Osteoblast (primary cell): ENCODE measurements around the gene ZNF598. TPM values are rescaled to one million over a fixed set of nuclear protein-coding genes. Genes with fewer than 3 reads are reported as not detected.
A peak's percentile ranks its signal among the peaks of the same experiment; 100 is the strongest.
"Not testable (repeated sequence)": the region's sequence is repeated elsewhere in the genome, so short reads cannot be mapped to it uniquely, and the experiment has no call there.

Source experiments
- DNase-seq: peaks from one replicate; pipeline ENCODE4 v3.0.0; 2011; ENCODE audit warnings: low spot score, mixed read lengths; ENCODE audit not compliant: insufficient read length; ENCODE audit errors: missing footprints
- H2AFZ ChIP-seq: 2 replicates; pipeline ENCODE4 v1.6.0; 2011; ENCODE audit warnings: mild to moderate bottlenecking, low read length
- H3K27ac ChIP-seq: 2 replicates; pipeline ENCODE4 v1.5.1; 2011; ENCODE audit warnings: mild to moderate bottlenecking, low read depth, low read length, moderate library complexity
- H3K27me3 ChIP-seq: 2 replicates; pipeline ENCODE4 v1.6.0; 2012; ENCODE audit warnings: mild to moderate bottlenecking, control low read depth, inconsistent platforms, low read length, moderate library complexity; ENCODE audit not compliant: insufficient read depth
- H3K36me3 ChIP-seq: 2 replicates; pipeline ENCODE4 v1.5.1; 2011; ENCODE audit warnings: mild to moderate bottlenecking, low read length, control low read depth, moderate library complexity; ENCODE audit not compliant: insufficient read depth
- H3K4me1 ChIP-seq: 2 replicates; pipeline ENCODE4 v1.5.1; 2011; ENCODE audit warnings: mild to moderate bottlenecking, low read length, control low read depth, moderate library complexity; ENCODE audit not compliant: insufficient read depth
- H3K4me2 ChIP-seq: 2 replicates; pipeline ENCODE4 v1.6.0; 2011; ENCODE audit warnings: mild to moderate bottlenecking, low read length; ENCODE audit not compliant: insufficient read depth
- H3K4me3 ChIP-seq: fragments of 200-600 bp; sonication (generic); 3 replicates; pipeline ENCODE4 v1.5.1; 2012; ENCODE audit warnings: mild to moderate bottlenecking, low read length, inconsistent platforms; ENCODE audit not compliant: insufficient read depth
- H3K79me2 ChIP-seq: 2 replicates; pipeline ENCODE4 v1.6.0; 2012; ENCODE audit warnings: mild to moderate bottlenecking, low read length, control low read depth, inconsistent platforms; ENCODE audit not compliant: insufficient read depth
- H3K9me3 ChIP-seq: 2 replicates; pipeline ENCODE4 v1.5.1; 2011; ENCODE audit warnings: low read depth, low read length, control low read depth
- H4K20me1 ChIP-seq: 2 replicates; pipeline ENCODE4 v1.6.0; 2012; ENCODE audit warnings: mild to moderate bottlenecking, low read length, control low read depth; ENCODE audit not compliant: insufficient read depth
- total RNA-seq: library from RNA; depleted of rRNA; stranded (reverse); fragments of >200 nt; gene quantifications from 2 replicates; pipeline ENCODE4 v1.2.3, GENCODE V29; 2012
- TF ChIP-seq, protein P1 (sequence below): IDR thresholded peaks from 2 replicates; pipeline ENCODE4 v1.5.1; 2011; ENCODE audit warnings: mild to moderate bottlenecking, low read depth, low read length, moderate library complexity; ENCODE audit errors: extremely low read depth

ZNF598 gene
- total RNA-seq, 1 donor = 21.0 TPM

DNA sequence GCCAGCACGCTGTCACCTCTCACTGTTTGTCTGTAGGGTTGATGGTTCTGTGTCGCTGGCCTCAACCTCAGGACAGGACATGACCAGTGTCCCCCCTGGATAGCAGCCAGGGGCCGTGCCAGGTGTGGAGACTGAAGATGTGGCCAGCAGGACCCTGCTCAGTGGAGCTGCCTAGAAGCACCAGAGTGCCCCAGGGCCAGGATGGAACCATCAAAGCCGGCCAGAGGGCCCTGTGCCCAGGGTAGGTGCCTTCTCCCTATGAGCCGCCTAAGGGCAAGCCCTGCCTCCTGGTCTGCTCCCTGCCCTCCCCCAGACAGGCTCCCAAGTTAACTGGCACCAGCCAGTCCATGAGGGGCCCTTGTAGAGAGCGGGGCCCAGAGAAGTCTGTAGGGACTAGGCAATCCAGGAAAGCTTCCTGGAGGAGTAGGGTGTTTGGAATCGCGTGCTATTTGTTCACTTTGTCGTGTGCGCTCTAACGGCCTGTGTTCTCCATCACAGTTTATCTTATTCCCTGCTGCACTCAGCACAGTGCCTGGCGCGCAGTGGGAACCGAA, 50.8 kb downstream of the ZNF598 start:
- Histone ChIP-seq H3K36me3 (peaks cover 25% of the 10 kb centered on the region), H3K9me3 (no peaks in the 10 kb centered on the region), H3K79me2 (peaks cover 35% of the 10 kb centered on the region), H3K4me1 (peaks cover 18% of the 10 kb centered on the region), H4K20me1 (peaks cover 34% of the 10 kb centered on the region), H3K27ac (no peak overlapping the region), H2AFZ (peak overlapping the region; percentile 88), H3K4me2 (peak overlapping the region; percentile 80), H3K27me3 (no peaks in the 10 kb centered on the region), H3K4me3 (peak overlapping the region; percentile 93)
- peak; percentile 60 for DNase-seq
- TF ChIP-seq, protein P1, sequence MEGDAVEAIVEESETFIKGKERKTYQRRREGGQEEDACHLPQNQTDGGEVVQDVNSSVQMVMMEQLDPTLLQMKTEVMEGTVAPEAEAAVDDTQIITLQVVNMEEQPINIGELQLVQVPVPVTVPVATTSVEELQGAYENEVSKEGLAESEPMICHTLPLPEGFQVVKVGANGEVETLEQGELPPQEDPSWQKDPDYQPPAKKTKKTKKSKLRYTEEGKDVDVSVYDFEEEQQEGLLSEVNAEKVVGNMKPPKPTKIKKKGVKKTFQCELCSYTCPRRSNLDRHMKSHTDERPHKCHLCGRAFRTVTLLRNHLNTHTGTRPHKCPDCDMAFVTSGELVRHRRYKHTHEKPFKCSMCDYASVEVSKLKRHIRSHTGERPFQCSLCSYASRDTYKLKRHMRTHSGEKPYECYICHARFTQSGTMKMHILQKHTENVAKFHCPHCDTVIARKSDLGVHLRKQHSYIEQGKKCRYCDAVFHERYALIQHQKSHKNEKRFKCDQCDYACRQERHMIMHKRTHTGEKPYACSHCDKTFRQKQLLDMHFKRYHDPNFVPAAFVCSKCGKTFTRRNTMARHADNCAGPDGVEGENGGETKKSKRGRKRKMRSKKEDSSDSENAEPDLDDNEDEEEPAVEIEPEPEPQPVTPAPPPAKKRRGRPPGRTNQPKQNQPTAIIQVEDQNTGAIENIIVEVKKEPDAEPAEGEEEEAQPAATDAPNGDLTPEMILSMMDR = no peak

DNA sequence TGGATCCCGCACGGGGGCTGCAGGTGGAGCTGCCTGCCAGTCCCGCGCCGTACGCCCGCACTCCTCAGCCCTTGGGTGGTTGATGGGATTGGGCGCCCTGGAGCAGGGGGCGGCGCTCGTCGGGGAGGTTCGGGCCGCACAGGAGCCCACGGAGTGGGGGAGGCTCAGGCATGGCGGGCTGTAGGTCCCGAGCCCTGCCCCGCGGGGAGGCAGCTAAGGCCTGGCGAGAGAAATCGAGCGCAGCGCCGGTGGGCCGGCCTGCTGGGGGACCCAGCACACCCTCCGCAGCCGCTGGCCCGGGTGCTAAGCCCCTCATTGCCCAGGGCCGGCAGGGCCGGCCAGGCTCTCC, 51.5 kb downstream of the ZNF598 start:
- H4K20me1 ChIP-seq = peaks cover 27% of the 10 kb centered on the region
- not testable (repeated sequence) for H3K9me3 ChIP-seq, H3K4me3 ChIP-seq

DNA sequence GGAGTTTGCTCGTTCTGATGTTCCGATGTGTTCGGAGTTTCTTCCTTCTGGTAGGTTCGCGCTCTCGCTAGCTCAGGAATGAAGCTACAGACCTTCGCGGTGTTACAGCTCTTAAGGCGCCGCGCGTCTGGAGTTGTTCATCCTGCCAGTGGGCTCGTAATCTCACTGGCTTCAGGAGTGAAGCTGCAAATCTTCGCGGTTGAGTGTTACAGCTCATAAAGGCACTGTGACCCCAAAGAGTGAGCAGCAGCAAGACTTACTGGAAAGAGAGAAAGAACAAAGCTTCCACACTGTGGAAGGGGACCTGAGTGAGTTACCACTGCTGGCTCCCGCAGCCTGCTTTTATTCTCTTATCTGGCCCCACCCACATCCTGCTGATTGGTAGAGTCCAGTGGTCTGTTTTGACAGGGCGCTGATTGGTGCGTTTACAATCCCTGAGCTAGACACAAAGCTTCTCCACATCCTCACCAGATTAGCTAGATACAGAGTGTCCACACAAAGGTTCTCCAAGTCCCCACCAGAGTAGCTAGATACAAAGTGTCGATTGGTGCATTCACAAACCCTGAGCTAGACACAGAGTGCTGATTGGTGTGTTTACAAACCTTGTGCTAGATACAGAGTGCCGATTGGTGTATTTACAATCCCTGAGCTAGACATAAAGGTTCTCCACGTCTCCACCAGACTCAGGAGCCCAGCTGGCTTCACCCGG, 52.0 kb downstream of the ZNF598 start:
- not testable (repeated sequence) for H3K4me2 ChIP-seq, H3K27me3 ChIP-seq, H3K27ac ChIP-seq, H3K4me3 ChIP-seq, DNase-seq, H2AFZ ChIP-seq, H3K9me3 ChIP-seq, H3K4me1 ChIP-seq
- peaks cover 22% of the 10 kb centered on the region for H4K20me1 ChIP-seq
- peaks cover 23% of the 10 kb centered on the region for H3K79me2 ChIP-seq
- peaks cover 13% of the 10 kb centered on the region for H3K36me3 ChIP-seq

More for the DNA sequence above, 51.5 kb downstream of the ZNF598 start:
- Histone ChIP-seq H3K79me2 (peaks cover 28% of the 10 kb centered on the region), H3K4me1 (peaks cover 11% of the 10 kb centered on the region), H3K36me3 (peaks cover 19% of the 10 kb centered on the region)
- DNase-seq, H3K4me2 ChIP-seq, H3K27me3 ChIP-seq, H2AFZ ChIP-seq, H3K27ac ChIP-seq: not testable (repeated sequence)

DNA sequence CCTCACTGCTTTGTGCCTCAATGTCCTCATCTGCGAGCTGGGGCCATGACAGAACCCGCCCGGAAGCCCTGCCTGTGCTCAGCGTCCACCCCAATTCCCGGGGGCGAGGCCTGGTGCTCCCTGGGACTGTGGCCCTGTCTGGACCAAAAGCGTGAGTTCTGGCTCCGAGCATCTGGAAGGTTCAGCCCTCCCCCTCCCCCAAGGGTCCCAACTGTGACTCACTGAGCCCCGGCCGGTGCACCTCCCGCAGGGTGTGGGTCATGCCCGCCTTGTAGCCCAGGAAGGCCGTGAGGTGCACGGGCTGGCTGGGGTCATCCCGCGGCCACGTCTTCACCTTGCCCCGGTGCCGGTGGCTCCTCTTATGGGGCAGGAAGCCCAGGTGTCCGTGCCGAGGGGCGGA, 55.9 kb downstream of the ZNF598 start:
- Histone ChIP-seq H3K4me3 (no peak overlapping the region), H2AFZ (no peak overlapping the region), H3K79me2 (no peaks in the 10 kb centered on the region), H3K9me3 (no peaks in the 10 kb centered on the region), H3K4me1 (no peaks in the 10 kb centered on the region), H4K20me1 (no peaks in the 10 kb centered on the region), H3K27me3 (no peaks in the 10 kb centered on the region), H3K4me2 (no peak overlapping the region), H3K27ac (no peak overlapping the region), H3K36me3 (no peaks in the 10 kb centered on the region)
- TF ChIP-seq, protein P1 = no peak
- peak; percentile 25 for DNase-seq

DNA sequence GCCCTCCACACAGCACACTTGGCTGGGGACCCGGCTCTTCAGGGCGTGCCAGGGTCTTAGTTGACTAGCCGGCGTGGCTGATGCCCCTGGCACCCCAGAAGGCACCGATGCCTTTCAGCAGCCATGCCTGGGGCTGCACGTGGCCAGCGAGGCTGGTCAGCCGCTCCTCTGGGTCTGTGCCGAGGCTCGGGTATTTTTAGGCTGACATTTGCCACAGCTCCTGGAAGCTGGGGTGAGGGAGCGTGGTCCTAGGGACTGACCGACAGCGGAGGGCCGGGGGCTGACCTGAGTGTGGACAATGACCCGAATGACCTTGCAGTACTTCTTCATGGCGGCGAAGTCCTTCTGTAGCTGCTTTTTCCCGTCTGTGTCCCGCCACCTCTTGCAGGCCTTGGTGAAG, 59.1 kb downstream of the ZNF598 start:
- TF ChIP-seq, protein P1 = no peak
- Histone ChIP-seq H4K20me1 (no peaks in the 10 kb centered on the region), H3K4me3 (no peak overlapping the region), H3K4me2 (no peak overlapping the region), H2AFZ (no peak overlapping the region), H3K27ac (no peak overlapping the region), H3K36me3 (no peaks in the 10 kb centered on the region), H3K9me3 (no peaks in the 10 kb centered on the region), H3K4me1 (no peaks in the 10 kb centered on the region), H3K27me3 (no peaks in the 10 kb centered on the region), H3K79me2 (no peaks in the 10 kb centered on the region)
- peak; percentile 23 for DNase-seq
